Activated B cell treated with CpG ODN at 0.5 μM for 24 hours (primary cell): ENCODE measurements around the gene NF1. TPM values are rescaled to one million over a fixed set of nuclear protein-coding genes. Genes with fewer than 3 reads are reported as not detected.

Source experiments
- ATAC-seq: fragments of 200-7000 bp; cut with Tn5 transposase; one replicate; pipeline ENCODE4 v1.10.0; 2021; ENCODE audit warnings: low read depth, mild to moderate bottlenecking, moderate library complexity
- CTCF ChIA-PET: fragments of 350-600 bp; sonication (Branson Sonifier 250); formaldehyde crosslinking; loops from one replicate; lab custom pipeline; 2021; ENCODE audit warnings: antibody characterized with exemption; lab: Charles Lee
- POLR2A ChIA-PET: fragments of 350-600 bp; sonication (Branson Sonifier 250); formaldehyde crosslinking; loops from one replicate; lab custom pipeline; 2021; ENCODE audit warnings: antibody characterized with exemption; lab: Charles Lee
- DNase-seq: peaks from one replicate; pipeline ENCODE4 v3.0.0; 2022
- H3K27ac Mint-ChIP-seq: one replicate; pipeline ENCODE4 v1.8.0; 2020; ENCODE audit warnings: mixed read lengths
- H3K27me3 Mint-ChIP-seq: one replicate; pipeline ENCODE4 v1.8.0; 2021; ENCODE audit warnings: mixed read lengths
- H3K36me3 Mint-ChIP-seq: one replicate; pipeline ENCODE4 v1.8.0; 2021; ENCODE audit warnings: low read depth, mixed read lengths
- H3K4me1 Mint-ChIP-seq: one replicate; pipeline ENCODE4 v1.8.0; 2021; ENCODE audit warnings: mixed read lengths
- H3K4me3 Mint-ChIP-seq: one replicate; pipeline ENCODE4 v1.8.0; 2020; ENCODE audit warnings: mild to moderate bottlenecking, mixed read lengths
- H3K9me3 Mint-ChIP-seq: one replicate; pipeline ENCODE4 v1.8.0; 2020; ENCODE audit warnings: mixed read lengths
- CTCF ChIP-seq: fragments of 200-600 bp; IDR thresholded peaks from one replicate; pipeline ENCODE4 v1.8.0; 2022; ENCODE audit warnings: antibody characterized with exemption, mild to moderate bottlenecking
- intact Hi-C: fragments of 100-400 bp; cut with micrococcal nuclease; formaldehyde crosslinking; loops from one replicate; pipeline ENCODE4 v1.15.1; 2024
- total RNA-seq: library from RNA; stranded (reverse); gene quantifications from 2 replicates; pipeline ENCODE4 v1.2.3, GENCODE V29; 2022

NF1 gene
- total RNA-seq, 1 donor from 2014 or later, result 27.4 TPM

- no peak overlapping the region for H3K27ac Mint-ChIP-seq
- H3K4me1 Mint-ChIP-seq, result peaks cover 6% of the 10 kb centered on the region
- H3K4me3 Mint-ChIP-seq, result no peak overlapping the region
- no peaks in the 10 kb centered on the region for H3K36me3 Mint-ChIP-seq
- intact Hi-C loops, result no loop called here
- TF ChIP-seq CTCF, result no peak
- ATAC-seq (peak; percentile 47), DNase-seq (no peak)
- CTCF ChIA-PET, result no interaction called here
- POLR2A ChIA-PET, result no interaction called here
- H3K9me3 Mint-ChIP-seq, result no peaks in the 10 kb centered on the region
- peaks cover 1% of the 10 kb centered on the region for H3K27me3 Mint-ChIP-seq
Measured at GRCh38 chr17:31415004-31415454, 320.3 kb downstream of the NF1 start.

- intact Hi-C loops, result no loop called here
- no peaks in the 10 kb centered on the region for H3K9me3 Mint-ChIP-seq
- no peak for ATAC-seq
- CTCF ChIA-PET, result no interaction called here
- H3K36me3 Mint-ChIP-seq, result no peaks in the 10 kb centered on the region
- H3K27ac Mint-ChIP-seq, result no peak overlapping the region
- no peaks in the 10 kb centered on the region for H3K27me3 Mint-ChIP-seq
- DNase-seq, result no peak
- POLR2A ChIA-PET, result no interaction called here
- no peak overlapping the region for H3K4me3 Mint-ChIP-seq
- H3K4me1 Mint-ChIP-seq, result peaks cover 6% of the 10 kb centered on the region
- TF ChIP-seq CTCF, result no peak
Measured at GRCh38 chr17:31415640-31416502, 321.1 kb downstream of the NF1 start.

GRCh38 chr17:31416503-31416923 is 321.7 kb downstream of the NF1 start:
- no peak overlapping the region for H3K4me3 Mint-ChIP-seq
- ATAC-seq (no peak), DNase-seq (no peak)
- intact Hi-C loops, result no loop called here
- ChIA-PET POLR2A (no interaction called here), CTCF (no interaction called here)
- H3K27ac Mint-ChIP-seq, result no peak overlapping the region
- no peak for TF ChIP-seq CTCF
- H3K9me3 Mint-ChIP-seq, result no peaks in the 10 kb centered on the region
- no peaks in the 10 kb centered on the region for H3K27me3 Mint-ChIP-seq
- peaks cover 6% of the 10 kb centered on the region for H3K4me1 Mint-ChIP-seq
- no peaks in the 10 kb centered on the region for H3K36me3 Mint-ChIP-seq

- intact Hi-C loops, result no loop called here
- peaks cover 1% of the 10 kb centered on the region for H3K27me3 Mint-ChIP-seq
- no peak overlapping the region for H3K27ac Mint-ChIP-seq
- CTCF ChIA-PET, result no interaction called here
- H3K4me1 Mint-ChIP-seq, result peaks cover 6% of the 10 kb centered on the region
- H3K36me3 Mint-ChIP-seq, result no peaks in the 10 kb centered on the region
- TF ChIP-seq CTCF, result no peak
- no peak overlapping the region for H3K4me3 Mint-ChIP-seq
- no peak for DNase-seq
- POLR2A ChIA-PET, result no interaction called here
- peaks cover 1% of the 10 kb centered on the region for H3K9me3 Mint-ChIP-seq
- ATAC-seq, result no peak
Measured at GRCh38 chr17:31417051-31417792, 322.4 kb downstream of the NF1 start.

GRCh38 chr17:31418773-31419350 is 324.1 kb downstream of the NF1 start:
- no peak for DNase-seq
- Mint-ChIP-seq H3K27ac (no peak overlapping the region), H3K36me3 (no peaks in the 10 kb centered on the region), H3K4me3 (no peak overlapping the region), H3K9me3 (peaks cover 7% of the 10 kb centered on the region), H3K27me3 (peaks cover 6% of the 10 kb centered on the region), H3K4me1 (peaks cover 6% of the 10 kb centered on the region)
- no peak for TF ChIP-seq CTCF
- intact Hi-C loops, result no loop called here
- CTCF ChIA-PET, result no interaction called here
- POLR2A ChIA-PET, result interaction anchor here (0.7 kb wide), 2 partner anchors 65 to 648 kb away, joined by 3 to 4 read pairs; no protein-coding TSS in a partner anchor
- ATAC-seq, result no peak
